Cerebellar cortex (tissue), 1 donor: Measurements from ENCODE around the gene PGM1.
"Not testable (repeated sequence)": the region's sequence is repeated elsewhere in the genome, so short reads cannot be mapped to it uniquely, and the experiment has no call there.

Source experiments
- DNase-seq: peaks from one replicate; pipeline ENCODE4 v3.0.0-alpha.2; 2015; ENCODE audit warnings: low spot score

The PGM1 gene

DNA sequence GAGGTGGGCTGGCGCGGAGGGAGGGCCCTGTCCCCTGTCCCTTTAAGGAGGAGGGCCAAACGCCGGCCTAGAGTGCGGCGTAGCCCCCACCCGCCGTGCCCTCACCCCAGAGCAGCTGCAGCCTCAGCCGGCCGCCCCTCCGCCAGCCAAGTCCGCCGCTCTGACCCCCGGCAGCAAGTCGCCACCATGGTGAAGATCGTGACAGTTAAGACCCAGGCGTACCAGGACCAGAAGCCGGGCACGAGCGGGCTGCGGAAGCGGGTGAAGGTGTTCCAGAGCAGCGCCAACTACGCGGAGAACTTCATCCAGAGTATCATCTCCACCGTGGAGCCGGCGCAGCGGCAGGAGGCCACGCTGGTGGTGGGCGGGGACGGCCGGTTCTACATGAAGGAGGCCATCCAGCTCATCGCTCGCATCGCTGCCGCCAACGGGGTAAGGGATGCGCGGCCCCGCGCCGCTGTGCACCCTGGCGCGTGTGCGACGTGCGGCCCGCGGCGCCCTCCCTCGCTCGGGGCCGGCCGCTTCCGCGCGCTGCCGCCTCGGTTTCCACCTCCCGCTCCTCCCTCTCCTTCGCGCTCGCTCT lies at the start of gene PGM1:
PGM1 (plus strand) TSS at position 109 of the 583 bp plus-strand sequence; CDS start at position 187, 78 bp downstream.
- DNase-seq = peak; percentile 68

DNA sequence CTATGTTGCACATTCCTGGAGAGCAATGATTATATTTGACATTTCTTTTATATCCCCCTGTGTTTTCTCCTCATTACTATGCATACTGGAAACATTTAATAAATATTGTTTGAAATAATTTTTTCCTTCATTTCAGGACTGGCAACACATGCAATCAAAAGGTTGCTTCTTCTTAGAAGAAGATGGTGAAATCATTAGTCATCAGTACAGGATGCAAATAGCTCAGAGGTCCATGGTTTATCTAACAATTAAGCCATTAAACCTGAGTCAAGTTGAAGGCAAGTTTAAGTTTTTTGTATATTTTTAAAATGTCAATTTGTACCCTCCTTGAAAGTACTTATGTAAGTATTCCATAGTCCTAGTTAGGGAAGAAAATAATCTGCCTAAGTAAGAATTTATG lies 47.4 kb upstream of the PGM1 start:
- no peak for DNase-seq

DNA sequence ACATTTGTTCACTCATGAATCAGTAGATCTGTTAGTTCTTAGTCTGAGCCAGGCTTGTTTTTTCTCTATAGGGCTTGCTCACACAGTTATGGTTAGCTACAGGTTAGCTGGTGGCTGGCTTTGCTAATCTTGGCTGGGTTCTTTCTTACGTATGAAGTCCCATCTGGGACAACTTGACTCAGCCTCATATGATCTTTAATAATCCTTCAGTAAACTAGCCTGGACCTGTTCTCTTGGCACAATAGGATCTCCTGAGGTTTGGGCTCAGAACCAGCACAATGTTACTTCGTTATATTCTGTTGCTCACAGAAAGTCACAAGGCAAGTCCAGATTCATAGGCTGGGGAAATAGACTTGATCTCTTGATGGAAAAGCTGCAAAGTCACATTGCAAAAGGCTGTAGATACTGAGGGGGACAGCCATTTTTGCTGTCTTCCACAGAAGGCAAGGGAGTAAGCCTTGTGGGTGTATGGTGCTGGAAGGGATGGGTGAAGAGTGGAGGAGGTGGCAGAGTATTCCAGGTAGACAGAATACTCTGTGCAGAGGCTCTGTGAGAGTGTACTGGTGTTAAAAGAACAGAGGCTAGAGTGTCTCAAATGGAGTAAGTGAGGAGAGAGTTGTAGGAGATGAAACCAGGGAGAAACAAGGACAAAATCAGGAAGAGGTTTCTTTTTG lies 45.5 kb upstream of the PGM1 start:
- DNase-seq = no peak

DNA sequence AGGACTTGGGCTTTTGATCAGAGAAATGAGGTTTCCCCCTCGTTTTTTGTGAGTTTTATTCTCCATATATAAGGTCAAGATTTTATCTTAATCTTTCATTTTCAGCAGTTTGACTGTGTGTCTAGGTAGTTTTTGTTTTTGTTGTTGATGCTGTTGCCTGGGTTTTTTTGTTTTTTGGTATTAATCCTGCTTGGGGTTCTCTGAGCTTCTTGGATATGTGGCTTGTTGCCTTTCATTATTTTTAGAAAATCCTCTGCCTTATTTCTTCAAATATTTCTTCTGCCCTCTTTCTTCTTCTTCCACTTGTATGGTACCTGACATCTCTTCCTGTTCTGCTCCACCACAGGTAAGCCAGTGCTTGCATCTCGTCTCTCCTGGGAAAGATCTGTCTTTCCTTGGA lies 44.9 kb upstream of the PGM1 start:
- no peak for DNase-seq

DNA sequence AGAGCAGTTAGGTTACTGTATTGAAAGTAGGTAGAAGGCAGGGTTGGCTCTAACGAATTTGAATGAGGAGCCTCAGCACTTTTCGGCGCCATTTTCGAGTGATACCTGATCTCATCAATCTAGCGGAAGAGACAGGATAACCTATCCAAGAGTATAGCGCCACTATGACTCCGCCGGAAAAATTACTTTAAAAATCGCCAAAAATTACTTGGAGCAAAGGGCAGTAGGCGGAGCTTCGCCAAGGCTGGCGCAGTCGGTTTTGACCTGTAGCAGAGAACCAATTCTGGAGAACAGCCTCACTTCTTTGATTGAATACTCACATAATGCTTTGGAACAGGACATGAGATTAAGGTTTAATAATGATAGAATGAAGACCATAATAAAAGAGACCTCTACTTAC lies 44.3 kb upstream of the PGM1 start:
- no peak for DNase-seq

DNA sequence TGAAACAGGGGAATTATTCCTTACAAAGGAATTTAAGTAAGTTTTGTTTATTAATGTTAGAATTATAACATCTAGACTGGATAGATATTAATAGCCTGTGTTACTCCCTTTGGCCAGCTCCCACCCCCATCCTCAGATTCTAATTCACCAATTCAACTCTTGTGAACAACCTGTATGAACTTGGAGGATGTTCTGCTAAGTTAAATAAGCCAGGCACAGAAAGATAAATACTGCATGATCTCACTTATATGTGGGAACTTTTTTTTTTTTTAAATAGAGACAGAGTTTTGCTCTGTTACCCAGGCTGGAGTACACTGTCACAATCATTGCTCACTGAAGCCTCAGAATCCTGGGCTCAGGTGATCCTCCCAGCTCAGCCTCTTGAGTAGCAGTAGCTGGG lies 37.7 kb upstream of the PGM1 start:
- no peak for DNase-seq

DNA sequence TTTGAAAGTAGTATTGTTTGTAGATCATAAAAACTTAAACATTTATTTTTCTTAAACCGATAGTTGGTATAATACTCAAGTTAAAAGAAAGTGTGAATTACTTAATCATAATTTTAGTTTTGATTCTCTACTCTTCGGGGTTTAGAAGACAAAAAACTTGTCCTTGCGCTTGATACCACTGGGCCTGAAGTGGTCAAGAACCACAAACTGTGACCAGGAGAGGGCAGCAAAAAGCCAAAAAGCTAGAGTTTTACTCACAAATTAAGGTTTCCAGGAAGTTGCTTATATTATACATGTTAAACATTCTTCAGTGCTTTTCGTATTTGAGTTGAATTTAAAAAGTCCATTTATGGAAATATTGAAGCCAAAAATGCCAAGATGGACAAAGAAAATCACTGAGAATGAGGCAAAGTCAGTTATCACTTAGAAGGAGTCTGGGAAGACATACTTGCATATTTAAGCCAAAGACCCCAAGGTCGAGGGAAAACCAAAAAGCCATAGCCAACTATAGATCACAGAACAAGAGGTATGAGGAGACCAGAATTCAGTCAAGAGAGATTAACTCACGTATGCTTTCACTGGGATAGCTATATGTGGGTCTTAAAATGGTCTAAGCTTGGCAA lies 35.7 kb upstream of the PGM1 start:
- DNase-seq = peak; percentile 27

DNA sequence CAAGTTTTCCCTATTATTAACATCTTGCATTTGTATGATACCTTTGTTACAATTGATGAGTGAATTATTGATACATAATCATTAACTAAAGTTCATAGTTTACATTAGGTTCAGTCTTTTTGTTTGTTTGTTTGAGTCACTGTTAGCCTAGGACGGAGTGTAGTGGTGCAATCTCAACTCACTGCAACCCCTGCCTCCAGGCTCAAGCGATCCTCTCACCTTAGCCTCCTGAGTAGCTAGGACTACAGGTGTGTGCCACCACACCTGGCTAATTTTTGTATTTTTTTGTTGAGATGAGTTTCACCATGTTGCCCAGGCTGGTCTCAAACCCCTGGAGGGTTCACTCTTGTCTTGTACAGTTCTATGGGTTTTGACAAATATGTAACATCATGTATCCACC lies 33.9 kb upstream of the PGM1 start:
- DNase-seq = no peak

DNA sequence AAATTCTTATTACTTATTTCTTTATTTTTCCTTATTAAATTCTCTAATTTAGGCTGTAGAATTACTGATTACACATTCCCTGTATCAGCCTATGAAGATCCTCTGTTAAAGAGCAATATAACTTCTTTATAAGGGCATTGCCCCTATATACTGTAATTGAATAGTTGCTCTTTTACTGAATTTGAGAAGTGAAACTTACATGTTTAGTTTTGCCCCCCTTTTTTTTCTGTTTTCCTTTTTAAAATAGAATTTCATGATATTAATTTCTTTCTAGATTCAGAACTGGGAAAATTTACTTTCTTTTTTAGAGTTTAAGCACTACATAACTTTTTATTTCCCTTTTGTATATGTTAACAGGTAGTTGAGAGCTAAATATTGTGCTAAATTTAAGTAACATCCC lies 29.5 kb upstream of the PGM1 start:
- no peak for DNase-seq

DNA sequence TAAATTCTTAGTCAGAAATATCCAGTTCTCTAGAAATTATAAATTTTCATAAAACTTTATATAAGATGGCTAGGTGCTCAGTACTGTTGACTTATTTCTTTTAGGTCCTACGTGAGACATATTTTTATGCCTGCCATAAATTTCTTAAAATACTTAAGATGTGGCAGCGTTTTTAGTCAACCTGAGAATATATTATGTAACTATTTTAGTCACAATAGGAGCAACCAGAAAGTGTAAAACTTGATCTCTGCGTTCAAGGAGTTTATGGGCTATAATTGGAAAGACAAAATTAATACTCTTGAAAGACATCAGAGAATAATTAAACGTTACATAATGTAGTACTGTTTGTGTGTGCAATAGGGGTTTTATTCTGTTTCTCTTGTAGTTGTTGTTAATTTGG lies 24.1 kb upstream of the PGM1 start:
- DNase-seq = no peak

DNA sequence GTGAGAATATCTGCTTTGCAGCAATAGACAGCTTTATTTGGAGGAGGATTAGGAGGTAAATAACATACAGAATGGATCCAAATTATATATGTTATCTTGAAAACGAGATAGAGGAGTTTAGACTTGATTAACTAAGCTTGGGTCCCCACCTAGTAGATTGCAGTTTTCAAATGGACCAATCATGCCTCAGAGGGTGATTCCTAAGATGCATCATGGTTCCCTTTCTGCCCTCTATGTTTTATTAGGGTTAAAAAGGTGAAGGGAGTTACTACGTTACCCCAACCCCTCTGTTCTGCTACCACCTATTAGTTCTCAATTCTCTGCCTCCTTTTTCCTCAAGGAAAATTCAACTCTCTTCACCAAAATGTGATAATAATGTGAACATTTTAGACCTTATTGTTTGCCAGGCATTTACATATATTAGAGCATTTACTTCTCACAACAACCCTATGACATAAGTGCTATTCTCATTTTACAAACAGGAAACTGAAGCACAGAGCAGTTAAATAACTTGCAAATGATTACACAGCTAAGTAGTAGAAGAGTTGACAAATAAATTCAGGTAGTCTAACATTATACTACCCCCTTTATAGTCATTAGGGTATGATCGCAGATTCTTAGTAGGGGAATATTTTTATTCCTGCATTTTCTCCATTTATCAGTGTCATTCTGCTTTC lies 23.4 kb upstream of the PGM1 start:
- DNase-seq = no peak

DNA sequence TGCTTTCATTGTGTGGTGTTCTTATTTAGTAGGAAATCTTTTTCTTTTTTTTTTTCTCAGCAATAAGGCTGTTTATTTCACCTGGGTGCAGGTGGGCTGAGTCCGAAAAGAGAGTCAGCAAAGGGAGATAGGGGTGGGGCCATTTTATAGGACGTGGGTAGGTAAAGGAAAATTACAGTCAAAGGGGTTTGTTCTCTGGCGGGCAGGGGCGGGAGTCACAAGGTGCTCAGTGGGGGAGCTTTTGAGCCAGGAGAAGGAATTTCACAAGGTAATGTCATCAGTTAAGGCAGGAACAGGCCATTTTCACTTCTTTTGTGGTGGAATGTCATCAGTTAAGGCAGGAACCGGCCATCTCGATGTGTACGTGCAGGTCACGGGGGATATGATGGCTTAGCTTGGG lies 20.5 kb upstream of the PGM1 start:
- DNase-seq = not testable (repeated sequence)

DNA sequence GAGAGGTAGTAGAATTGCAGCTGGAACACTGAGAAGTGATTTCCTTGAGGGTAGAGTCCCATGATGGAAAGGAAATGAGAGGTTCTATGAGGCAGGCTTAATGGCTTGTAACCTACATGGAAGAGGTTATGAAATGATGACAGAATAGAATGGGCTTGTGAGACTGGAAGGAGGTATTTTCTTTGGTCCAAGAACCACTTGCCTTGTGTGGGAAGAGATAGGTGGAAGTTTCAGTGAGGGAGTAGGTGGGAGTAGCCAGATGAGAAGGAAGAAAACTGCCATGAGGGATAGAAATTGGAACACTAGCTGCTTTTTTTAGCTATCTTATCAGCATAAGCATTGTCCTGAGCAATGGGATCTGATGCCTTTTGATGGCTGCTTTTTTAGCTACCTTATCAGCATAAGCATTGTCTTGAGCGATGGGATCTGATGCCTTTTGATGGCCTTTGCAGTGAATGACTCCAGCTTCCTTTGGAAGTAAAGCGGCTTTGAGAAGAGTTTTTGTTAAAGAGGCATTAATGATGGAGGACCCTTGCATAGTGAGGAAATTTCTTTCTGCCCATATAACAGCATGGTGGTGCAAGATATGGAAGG lies 18.9 kb upstream of the PGM1 start:
- DNase-seq = not testable (repeated sequence)

DNA sequence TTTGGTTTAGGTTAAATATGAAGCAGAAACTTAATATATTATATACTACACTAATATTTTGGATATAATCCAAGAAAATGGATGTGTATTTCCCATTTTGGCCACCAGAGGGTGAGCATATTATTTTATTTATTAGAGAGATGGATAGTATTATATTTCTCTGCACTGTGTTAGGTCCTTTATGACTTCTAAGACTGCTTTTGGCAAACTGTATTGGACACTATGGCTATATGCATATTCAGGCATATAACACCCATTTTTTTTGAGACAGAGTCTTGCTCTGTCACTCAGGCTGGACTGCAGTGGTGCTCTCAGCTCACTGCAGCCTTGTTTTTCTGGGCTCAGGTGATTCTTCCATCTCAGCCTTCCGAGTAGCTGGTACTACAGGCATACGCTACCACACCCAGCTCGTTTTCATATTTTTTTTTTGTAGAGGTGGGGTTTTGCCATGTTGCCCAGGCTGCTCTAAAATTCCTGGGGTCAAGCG lies 17.8 kb upstream of the PGM1 start:
- DNase-seq = peak; percentile 42

DNA sequence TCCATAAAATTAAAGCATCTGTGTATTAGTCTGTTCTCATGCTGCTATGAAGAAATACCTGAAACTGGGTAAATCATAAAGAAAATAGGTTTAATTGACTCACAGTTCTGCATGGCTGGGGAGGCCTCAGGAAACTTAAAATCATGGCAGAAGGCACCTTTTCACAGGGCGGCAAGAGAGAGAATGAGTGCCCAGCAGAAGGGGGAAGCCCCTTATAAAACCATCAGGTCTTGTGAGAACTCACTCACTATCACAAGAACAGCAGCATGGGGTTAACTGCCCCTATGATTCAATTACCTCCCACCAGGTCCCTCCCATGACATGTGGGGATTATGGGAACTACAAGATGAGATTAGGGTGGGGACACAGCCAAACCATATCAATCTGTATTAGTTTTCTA lies 6.9 kb upstream of the PGM1 start:
- DNase-seq = not testable (repeated sequence)

DNA sequence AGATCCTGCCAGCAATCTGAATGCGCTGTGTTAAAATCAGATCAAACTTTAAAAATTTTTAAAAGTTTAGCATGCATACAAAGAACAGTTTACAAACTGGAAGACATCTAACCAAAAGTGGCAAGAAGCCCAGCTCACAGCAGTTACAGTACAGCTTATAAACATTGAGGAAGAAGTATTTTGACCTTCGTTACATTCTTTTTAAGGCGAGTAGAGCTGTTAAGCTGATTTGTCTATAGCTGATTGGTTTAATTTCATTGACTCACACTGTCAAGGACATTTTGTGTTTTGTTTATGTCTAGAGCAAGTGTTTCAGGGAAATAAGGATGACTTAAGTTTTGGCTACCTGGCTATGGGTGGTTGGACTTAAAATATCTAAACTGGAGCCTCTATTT lies 3.0 kb upstream of the PGM1 start:
- DNase-seq = no peak

DNA sequence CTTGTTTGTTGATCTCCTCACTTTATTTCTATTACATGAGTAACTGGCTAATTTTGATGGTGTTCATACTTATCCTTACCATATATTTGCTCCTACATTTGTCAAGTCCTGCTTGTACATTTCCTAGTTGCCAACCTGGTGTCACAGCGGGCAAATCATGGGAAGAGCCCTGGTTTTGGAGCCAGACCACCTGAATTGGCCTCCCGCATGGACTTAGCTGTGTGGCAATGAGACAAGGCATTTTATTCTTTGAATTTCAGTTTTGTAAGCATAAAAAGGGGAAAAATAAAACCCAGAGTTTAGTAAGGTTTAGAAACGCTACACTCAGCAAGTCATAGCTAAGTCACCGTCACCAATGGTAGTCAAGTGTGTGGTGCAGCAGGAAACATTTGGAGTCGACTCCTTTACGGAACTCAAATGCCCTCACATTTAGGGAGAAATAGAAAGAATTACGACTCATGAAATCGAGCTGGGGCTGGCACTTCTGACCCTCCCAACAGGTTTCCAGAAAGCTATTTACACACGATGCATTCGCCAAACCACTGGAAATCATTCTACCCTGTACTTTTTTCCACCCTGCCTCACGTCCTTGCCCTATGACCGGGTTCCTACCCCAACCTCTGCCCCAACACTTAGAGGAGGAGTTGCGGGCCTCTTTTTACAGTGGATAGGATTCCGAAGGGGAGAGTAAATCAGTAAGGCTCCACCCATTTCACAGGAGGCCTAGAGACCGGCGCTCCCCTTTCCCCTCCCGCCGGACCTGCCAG lies 492 bp upstream of the PGM1 start:
- peak; percentile 48 for DNase-seq

DNA sequence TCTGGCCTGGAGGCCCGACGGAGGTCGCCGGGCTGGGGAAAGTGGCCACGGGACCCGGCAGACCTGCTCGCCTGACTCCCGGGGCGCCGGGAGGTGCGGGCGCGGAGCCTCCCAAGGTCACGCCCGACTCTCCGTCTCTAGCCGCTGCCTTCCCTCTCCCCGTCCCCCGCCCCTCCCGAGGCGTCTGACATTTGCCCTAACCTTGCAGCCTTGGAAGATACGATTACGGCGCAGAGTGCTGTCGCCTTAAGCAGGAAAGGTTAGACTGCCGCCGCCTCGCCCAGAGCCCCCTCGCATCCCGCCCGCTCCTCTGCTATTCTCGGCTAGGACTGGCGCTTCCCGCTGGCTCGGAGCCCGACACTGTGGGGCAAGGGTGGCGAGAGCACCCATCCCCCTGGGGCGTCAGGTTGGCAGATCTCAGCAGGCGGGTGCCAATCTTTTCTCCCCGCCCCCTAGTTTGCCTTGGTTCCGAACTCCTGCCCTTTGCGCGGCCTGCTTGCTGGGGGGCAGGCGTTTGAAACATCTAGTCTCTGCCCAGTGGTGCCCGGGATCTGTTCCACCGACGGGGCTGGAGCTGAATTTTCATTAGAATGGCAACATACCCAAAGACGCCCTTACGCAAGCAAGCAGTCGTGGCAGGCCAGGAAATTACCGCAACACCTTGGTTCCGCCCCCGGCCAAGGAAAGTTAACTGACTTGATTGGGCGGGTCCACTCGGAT lies 835 bp downstream of the PGM1 start:
- peak; percentile 44 for DNase-seq

DNA sequence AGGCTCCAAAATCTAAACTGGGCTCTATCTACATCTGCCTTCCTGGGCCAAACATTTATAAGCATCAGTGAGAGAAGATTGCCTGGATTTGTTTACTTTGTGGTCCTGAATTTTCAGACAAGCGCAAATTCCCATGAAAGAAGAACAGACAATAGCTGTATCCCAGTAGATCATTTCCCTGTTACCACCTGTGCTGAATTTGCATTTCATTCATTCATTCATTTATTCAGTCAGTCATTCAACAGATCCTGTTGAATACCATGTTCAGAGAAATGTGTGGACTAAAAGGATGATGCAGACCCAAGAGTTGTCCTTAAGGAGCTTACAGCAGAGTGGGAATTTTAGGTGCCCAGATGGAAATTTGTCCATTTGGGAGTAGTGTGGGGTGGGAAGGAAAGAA lies 2.2 kb downstream of the PGM1 start:
- no peak for DNase-seq

DNA sequence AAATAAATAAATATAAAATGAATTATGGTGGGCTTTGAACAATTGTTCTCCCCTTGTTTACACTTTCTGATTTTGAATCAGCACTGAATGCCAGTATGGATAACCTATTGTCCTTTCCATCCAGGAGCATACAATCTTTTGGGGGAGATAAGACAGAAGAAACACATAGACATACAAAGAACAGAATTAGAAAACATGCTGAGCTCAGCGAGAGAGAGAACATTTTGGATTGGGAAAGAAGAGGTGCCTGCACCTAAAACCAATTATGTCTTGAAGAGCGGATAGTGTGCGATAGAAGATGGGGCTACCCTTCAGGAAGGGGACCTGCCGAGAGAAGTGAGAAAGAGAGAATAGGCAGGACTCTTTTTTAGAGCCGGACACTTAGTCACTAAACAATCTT lies 6.6 kb downstream of the PGM1 start:
- DNase-seq = no peak

DNA sequence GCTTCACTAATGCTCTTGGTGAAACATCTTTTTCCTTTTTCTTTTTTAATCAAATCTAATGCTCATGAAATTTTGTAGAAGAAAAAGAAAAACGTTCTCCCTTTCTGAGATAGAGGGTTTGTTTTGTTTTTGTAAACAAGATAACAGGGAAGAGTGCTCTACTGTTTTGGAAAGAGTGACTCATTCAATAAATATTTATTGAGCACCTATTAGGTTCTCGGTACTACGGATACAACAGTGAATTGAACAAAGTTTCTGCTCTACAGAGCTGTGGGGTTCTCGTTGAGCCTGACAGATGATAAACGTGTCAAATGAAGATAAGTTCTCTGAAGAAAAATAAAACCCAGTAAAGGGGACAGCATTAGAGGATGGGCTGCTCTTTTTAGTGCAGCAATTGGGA lies 7.0 kb downstream of the PGM1 start:
- DNase-seq = no peak
